Measurements from ENCODE around the gene PLEKHB1.

Gene PLEKHB1

GRCh38 chr11:73661035-73661628 is 14.8 kb downstream of the PLEKHB1 start:
- Mint-ChIP-seq H3K27ac (peak overlapping the region in 1 of 3 experiments; percentile 18), H3K27me3 (ENCODE audit: low read depth) (peaks cover 14% of the 10 kb centered on the region), H3K9me3 (no peaks in the 10 kb centered on the region), H3K36me3 (ENCODE audit: low read depth) (no peaks in the 10 kb centered on the region), H3K4me3 (peak overlapping the region; percentile 78 to 86 (median 81)), H3K4me1 (peaks cover 18% of the 10 kb centered on the region)
- TF ChIP-seq CTCF (IDR thresholded peaks at IDR 0.05; ENCODE audit: unreplicated experiment in 3 of 3): peak; percentile 93 to 99 (median 93)

GRCh38 chr11:73662445-73663157 is 16.2 kb downstream of the PLEKHB1 start:
- no peak for TF ChIP-seq CTCF (IDR thresholded peaks at IDR 0.05; ENCODE audit: unreplicated experiment in 3 of 3)
- no peak overlapping the region for H3K27ac Mint-ChIP-seq
- peaks cover 22% of the 10 kb centered on the region for H3K4me1 Mint-ChIP-seq
- H3K4me3 Mint-ChIP-seq: peak overlapping the region in 1 of 3 experiments; percentile 25
- H3K36me3 Mint-ChIP-seq (ENCODE audit: low read depth): no peaks in the 10 kb centered on the region
- peaks cover 14% of the 10 kb centered on the region for H3K27me3 Mint-ChIP-seq (ENCODE audit: low read depth)
- H3K9me3 Mint-ChIP-seq: no peaks in the 10 kb centered on the region

- H3K4me3 Mint-ChIP-seq: no peak overlapping the region
- no peaks in the 10 kb centered on the region for H3K9me3 Mint-ChIP-seq
- no peaks in the 10 kb centered on the region for H3K36me3 Mint-ChIP-seq (ENCODE audit: low read depth)
- no peak for TF ChIP-seq CTCF (IDR thresholded peaks at IDR 0.05; ENCODE audit: unreplicated experiment in 3 of 3)
- peaks cover 22% of the 10 kb centered on the region for H3K4me1 Mint-ChIP-seq
- peaks cover 14% of the 10 kb centered on the region for H3K27me3 Mint-ChIP-seq (ENCODE audit: low read depth)
- H3K27ac Mint-ChIP-seq: no peak overlapping the region
Measured at GRCh38 chr11:73663604-73664495, 17.5 kb downstream of the PLEKHB1 start.

- H3K27me3 Mint-ChIP-seq (ENCODE audit: low read depth): peaks cover 14% of the 10 kb centered on the region
- no peak overlapping the region for H3K4me3 Mint-ChIP-seq
- no peaks in the 10 kb centered on the region for H3K36me3 Mint-ChIP-seq (ENCODE audit: low read depth)
- TF ChIP-seq CTCF (IDR thresholded peaks at IDR 0.05; ENCODE audit: unreplicated experiment in 3 of 3): no peak
- no peaks in the 10 kb centered on the region for H3K9me3 Mint-ChIP-seq
- peaks cover 22% of the 10 kb centered on the region for H3K4me1 Mint-ChIP-seq
- H3K27ac Mint-ChIP-seq: peak overlapping the region in 1 of 3 experiments; percentile 36
Measured at GRCh38 chr11:73664877-73665276, 18.5 kb downstream of the PLEKHB1 start.

DNA sequence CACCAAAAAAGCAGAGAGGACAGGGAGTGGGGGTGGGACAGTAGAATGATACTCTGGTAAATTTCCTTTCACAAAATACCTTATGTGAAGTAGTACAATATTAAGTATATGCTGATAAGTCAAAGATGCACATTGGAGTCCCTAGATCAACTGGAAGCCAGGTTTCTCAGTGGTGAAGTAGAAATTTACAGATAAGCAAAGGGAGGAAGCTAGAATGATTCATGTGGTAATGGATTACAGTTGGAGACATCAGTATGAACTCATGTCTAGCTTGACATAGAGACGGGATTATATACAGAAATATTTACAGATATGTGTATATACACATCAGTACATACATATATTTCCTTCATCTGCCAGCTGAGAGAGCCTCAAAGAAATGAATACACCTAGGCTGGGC is 21.5 kb downstream of the PLEKHB1 start:
- Mint-ChIP-seq H3K36me3 (ENCODE audit: low read depth) (no peaks in the 10 kb centered on the region), H3K4me1 (peaks cover 22% of the 10 kb centered on the region), H3K27ac (no peak overlapping the region), H3K27me3 (ENCODE audit: low read depth) (no peaks in the 10 kb centered on the region), H3K4me3 (no peak overlapping the region), H3K9me3 (no peaks in the 10 kb centered on the region)
- TF ChIP-seq CTCF (IDR thresholded peaks at IDR 0.05; ENCODE audit: unreplicated experiment in 3 of 3): no peak

All from nephron (organoid).